Measurements from ENCODE around the gene WWOX.

The WWOX gene

GRCh38 chr16:78237841-78238240 is 138.4 kb downstream of the WWOX start:
- H3K9me3 ChIP-seq (ENCODE audit: insufficient read depth, low read length, severe bottlenecking), result no peaks in the 10 kb centered on the region
- H3K27me3 ChIP-seq (ENCODE audit: insufficient read depth, low read length, poor library complexity), result no peaks in the 10 kb centered on the region
- no peaks in the 10 kb centered on the region for H3K79me2 ChIP-seq (ENCODE audit: insufficient read depth, low read length)
- no peaks in the 10 kb centered on the region for H3K36me3 ChIP-seq (ENCODE audit: insufficient read depth, low read length)
- TF ChIP-seq CTCF (IDR thresholded peaks at IDR 0.05; ENCODE audit: borderline replicate concordance, extremely low read depth, low read length, poor library complexity, severe bottlenecking) (no peak), EZH2 (IDR thresholded peaks at IDR 0.05; ENCODE audit: borderline replicate concordance, low read depth, low read length, severe bottlenecking) (no peak)
- no peak for ATAC-seq (ENCODE audit: insufficient read depth, low read depth)
- no peak overlapping the region for H3K27ac ChIP-seq (ENCODE audit: low read length)
- peaks cover 12% of the 10 kb centered on the region for H4K20me1 ChIP-seq (ENCODE audit: insufficient read depth, low read length)
- H3K4me2 ChIP-seq (ENCODE audit: insufficient read depth, low read length), result no peak overlapping the region
- H3K4me1 ChIP-seq (ENCODE audit: insufficient read depth, low read length), result peaks cover 2% of the 10 kb centered on the region; the same call in 1 of the 2 replicates
- no peak overlapping the region for H2AFZ ChIP-seq (ENCODE audit: low read depth, low read length)
- no peak for DNase-seq
- H3K9ac ChIP-seq (ENCODE audit: low read depth, low read length), result no peak overlapping the region
- H3K4me3 ChIP-seq (ENCODE audit: low read depth in 1 of 2, low read length in 2 of 2), result no peak overlapping the region

GRCh38 chr16:78240459-78241222 is 141.2 kb downstream of the WWOX start:
- Histone ChIP-seq H3K9me3 (ENCODE audit: insufficient read depth, low read length, severe bottlenecking) (no peaks in the 10 kb centered on the region), H2AFZ (ENCODE audit: low read depth, low read length) (no peak overlapping the region), H3K79me2 (ENCODE audit: insufficient read depth, low read length) (no peaks in the 10 kb centered on the region), H3K4me3 (ENCODE audit: low read depth in 1 of 2, low read length in 2 of 2) (no peak overlapping the region), H3K9ac (ENCODE audit: low read depth, low read length) (no peak overlapping the region), H4K20me1 (ENCODE audit: insufficient read depth, low read length) (peaks cover 8% of the 10 kb centered on the region), H3K4me2 (ENCODE audit: insufficient read depth, low read length) (no peak overlapping the region), H3K27ac (ENCODE audit: low read length) (no peak overlapping the region), H3K27me3 (ENCODE audit: insufficient read depth, low read length, poor library complexity) (no peaks in the 10 kb centered on the region), H3K36me3 (ENCODE audit: insufficient read depth, low read length) (no peaks in the 10 kb centered on the region), H3K4me1 (ENCODE audit: insufficient read depth, low read length) (no peaks in the 10 kb centered on the region)
- DNase-seq (no peak), ATAC-seq (ENCODE audit: insufficient read depth, low read depth) (no peak)
- TF ChIP-seq CTCF (IDR thresholded peaks at IDR 0.05; ENCODE audit: borderline replicate concordance, extremely low read depth, low read length, poor library complexity, severe bottlenecking) (no peak), EZH2 (IDR thresholded peaks at IDR 0.05; ENCODE audit: borderline replicate concordance, low read depth, low read length, severe bottlenecking) (no peak)

- no peak overlapping the region for H3K4me3 ChIP-seq (ENCODE audit: low read depth in 1 of 2, low read length in 2 of 2)
- no peaks in the 10 kb centered on the region for H3K79me2 ChIP-seq (ENCODE audit: insufficient read depth, low read length)
- no peaks in the 10 kb centered on the region for H3K9me3 ChIP-seq (ENCODE audit: insufficient read depth, low read length, severe bottlenecking)
- no peak for DNase-seq
- no peaks in the 10 kb centered on the region for H3K4me1 ChIP-seq (ENCODE audit: insufficient read depth, low read length)
- H3K27ac ChIP-seq (ENCODE audit: low read length), result no peak overlapping the region
- no peak for TF ChIP-seq EZH2 (IDR thresholded peaks at IDR 0.05; ENCODE audit: borderline replicate concordance, low read depth, low read length, severe bottlenecking)
- H3K36me3 ChIP-seq (ENCODE audit: insufficient read depth, low read length), result no peaks in the 10 kb centered on the region
- H4K20me1 ChIP-seq (ENCODE audit: insufficient read depth, low read length), result no peaks in the 10 kb centered on the region; the same call in 1 of the 2 replicates
- no peaks in the 10 kb centered on the region for H3K27me3 ChIP-seq (ENCODE audit: insufficient read depth, low read length, poor library complexity)
- H2AFZ ChIP-seq (ENCODE audit: low read depth, low read length), result no peak overlapping the region
- ATAC-seq (ENCODE audit: insufficient read depth, low read depth), result no peak
- H3K9ac ChIP-seq (ENCODE audit: low read depth, low read length), result no peak overlapping the region
- H3K4me2 ChIP-seq (ENCODE audit: insufficient read depth, low read length), result no peak overlapping the region
Measured at GRCh38 chr16:78242239-78242630, 142.8 kb downstream of the WWOX start.

- Histone ChIP-seq H3K9me3 (ENCODE audit: insufficient read depth, low read length, severe bottlenecking) (no peaks in the 10 kb centered on the region), H3K27ac (ENCODE audit: low read length) (no peak overlapping the region), H3K36me3 (ENCODE audit: insufficient read depth, low read length) (no peaks in the 10 kb centered on the region), H3K4me1 (ENCODE audit: insufficient read depth, low read length) (no peaks in the 10 kb centered on the region), H4K20me1 (ENCODE audit: insufficient read depth, low read length) (no peaks in the 10 kb centered on the region), H3K4me3 (ENCODE audit: low read depth in 1 of 2, low read length in 2 of 2) (no peak overlapping the region), H3K4me2 (ENCODE audit: insufficient read depth, low read length) (no peak overlapping the region), H3K9ac (ENCODE audit: low read depth, low read length) (no peak overlapping the region), H2AFZ (ENCODE audit: low read depth, low read length) (no peak overlapping the region), H3K79me2 (ENCODE audit: insufficient read depth, low read length) (no peaks in the 10 kb centered on the region), H3K27me3 (ENCODE audit: insufficient read depth, low read length, poor library complexity) (no peaks in the 10 kb centered on the region)
- no peak for ATAC-seq (ENCODE audit: insufficient read depth, low read depth)
- no peak for DNase-seq
- no peak for TF ChIP-seq EZH2 (IDR thresholded peaks at IDR 0.05; ENCODE audit: borderline replicate concordance, low read depth, low read length, severe bottlenecking)
- no peak for TF ChIP-seq CTCF (IDR thresholded peaks at IDR 0.05; ENCODE audit: borderline replicate concordance, extremely low read depth, low read length, poor library complexity, severe bottlenecking)
Measured at GRCh38 chr16:78244131-78244895, 144.9 kb downstream of the WWOX start.
